Breast epithelium (tissue), 3 donors: ENCODE measurements around the gene MSRB1.

ENCODE experiments used
- CTCF ChIP-seq, 3 donors: fragments of 450-650 bp; IDR thresholded peaks; one replicate each; pipeline ENCODE4 v1.5.1; 2016 to 2017; ENCODE audit warnings: antibody characterized with exemption in 3 of 3, mild to moderate bottlenecking in 3 of 3, moderate library complexity in 3 of 3
- POLR2AphosphoS5 ChIP-seq, 3 donors: sonication (generic); formaldehyde crosslinking; IDR thresholded peaks; one replicate each; pipeline ENCODE4 v1.6.1; 2017; ENCODE audit warnings: antibody characterized with exemption in 3 of 3

GRCh38 chr16:1920727-1921171 lies 22.2 kb downstream of the MSRB1 start:
- TF ChIP-seq CTCF (IDR thresholded peaks at IDR 0.05), result no peak
- TF ChIP-seq POLR2AphosphoS5 (IDR thresholded peaks at IDR 0.05), result no peak
